HL-60 (cell line): Measurements from ENCODE around the gene CDC42BPB.

ENCODE experiments used
- CTCF ChIP-seq: IDR thresholded peaks from one replicate; pipeline ENCODE4 v1.5.1; 2011; ENCODE audit warnings: low read length, control low read depth, inconsistent platforms; ENCODE audit not compliant: insufficient read depth
- GABPA ChIP-seq: IDR thresholded peaks from 2 replicates; pipeline ENCODE4 v1.6.1; 2012; ENCODE audit warnings: low read depth
- POLR2AphosphoS5 ChIP-seq: IDR thresholded peaks from 2 replicates; pipeline ENCODE4 v1.6.1; 2012; ENCODE audit warnings: low read depth
- REST ChIP-seq: IDR thresholded peaks from 2 replicates; pipeline ENCODE4 v1.6.1; 2012; ENCODE audit warnings: low read depth; ENCODE audit not compliant: insufficient replicate concordance
- SPI1 ChIP-seq: IDR thresholded peaks from 2 replicates; pipeline ENCODE4 v1.6.1; 2012; ENCODE audit warnings: low read depth, mild to moderate bottlenecking, borderline replicate concordance

GRCh38 chr14:103055695-103056094 is 1.7 kb downstream of the CDC42BPB start:
- TF ChIP-seq CTCF, result no peak
- TF ChIP-seq REST, result no peak
- TF ChIP-seq GABPA, result no peak
- no peak for TF ChIP-seq POLR2AphosphoS5
- no peak for TF ChIP-seq SPI1
